ENCODE results near the gene ADGRG4. TPM values are rescaled to one million over a fixed set of nuclear protein-coding genes. Genes with fewer than 3 reads are reported as not detected.

ADGRG4 gene
- total RNA-seq, 1 experiment from 2014 or later = not detected

DNA sequence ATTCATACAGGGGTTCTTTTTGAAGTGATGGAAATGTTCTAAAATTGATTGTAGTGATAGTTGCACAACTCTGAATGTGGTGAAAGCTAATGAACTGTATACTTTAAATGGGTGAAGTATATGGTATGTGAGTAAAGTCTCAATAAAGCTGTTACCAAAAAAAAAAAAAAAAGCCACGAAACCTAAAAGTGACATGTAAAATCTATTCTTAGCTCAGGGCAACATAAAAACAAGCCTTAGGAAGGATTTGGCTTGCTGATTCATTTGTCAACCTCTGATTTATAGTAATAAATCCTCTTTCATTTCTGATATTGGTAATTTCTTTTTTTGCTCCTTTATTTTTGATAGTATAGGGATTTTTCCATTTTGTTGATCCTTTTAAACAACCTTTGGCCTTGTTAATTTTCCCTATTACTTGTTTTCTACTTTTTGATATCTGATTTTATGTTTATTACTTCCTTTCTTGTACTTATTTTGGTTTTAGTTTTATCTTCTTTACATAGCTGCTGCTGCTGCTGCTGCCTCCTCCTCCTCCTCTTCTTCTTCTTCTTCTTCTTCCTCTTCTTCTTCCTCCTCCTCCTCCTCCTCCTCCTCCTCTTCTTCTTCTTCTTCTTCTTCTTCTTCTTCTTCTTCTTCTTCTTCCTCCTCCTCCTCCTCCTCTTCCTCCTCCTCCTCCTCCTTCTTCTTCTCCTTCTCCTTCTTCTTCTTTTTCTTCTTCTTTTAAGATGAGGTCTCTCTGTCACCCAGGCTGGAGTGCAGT is 79.4 kb downstream of the ADGRG4 start:
- H3K4me2 ChIP-seq (ENCODE audit: low read depth, low read length, poor library complexity, severe bottlenecking) = no peak overlapping the region
- no peaks in the 10 kb centered on the region for H3K9me2 ChIP-seq (replicated peaks; ENCODE audit: insufficient read depth, low read length)
- no peaks in the 10 kb centered on the region for H3K9me3 ChIP-seq (ENCODE audit: low read length)
- no peaks in the 10 kb centered on the region for H3K79me2 ChIP-seq (ENCODE audit: low read length)
- H3K27me3 ChIP-seq (ENCODE audit: low read length) = no peaks in the 10 kb centered on the region
- H3K9ac ChIP-seq (ENCODE audit: low read length) = no peak overlapping the region
- H3K36me3 ChIP-seq (ENCODE audit: insufficient read depth, low read length) = no peaks in the 10 kb centered on the region
- H4K20me1 ChIP-seq (ENCODE audit: insufficient read depth, low read depth, low read length) = no peaks in the 10 kb centered on the region
- H2AFZ ChIP-seq (ENCODE audit: low read length) = no peak overlapping the region
- H3K27ac ChIP-seq (ENCODE audit: low read length) = no peak overlapping the region
- no peaks in the 10 kb centered on the region for H3K4me1 ChIP-seq (ENCODE audit: low read length)
- no peak overlapping the region for H3K4me3 ChIP-seq (ENCODE audit: low read length)
- no peak for DNase-seq

DNA sequence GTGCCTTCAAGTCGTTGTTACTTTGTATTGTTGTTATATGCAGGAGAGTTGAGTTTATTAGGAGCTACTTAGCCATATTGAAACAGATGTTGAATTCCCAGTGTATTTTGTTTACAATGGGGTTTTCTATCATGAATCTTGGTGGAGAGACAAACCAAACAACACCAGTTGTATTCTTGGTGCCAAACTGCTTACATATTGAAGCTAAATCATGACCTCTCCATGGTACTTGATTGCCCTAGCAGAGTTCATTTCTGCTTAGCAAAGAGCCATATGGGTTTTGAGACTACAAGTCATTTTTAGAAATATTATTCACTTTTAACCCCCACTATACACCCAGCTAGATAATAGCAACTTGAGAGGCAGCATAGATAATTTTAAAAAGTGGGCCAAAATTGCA is 85.4 kb downstream of the ADGRG4 start:
- H3K4me2 ChIP-seq (ENCODE audit: low read depth, low read length, poor library complexity, severe bottlenecking) = no peak overlapping the region
- H3K9me3 ChIP-seq (ENCODE audit: low read length) = no peaks in the 10 kb centered on the region
- DNase-seq = no peak
- H2AFZ ChIP-seq (ENCODE audit: low read length) = no peak overlapping the region
- H3K9ac ChIP-seq (ENCODE audit: low read length) = no peak overlapping the region
- no peaks in the 10 kb centered on the region for H4K20me1 ChIP-seq (ENCODE audit: insufficient read depth, low read depth, low read length)
- H3K27me3 ChIP-seq (ENCODE audit: low read length) = no peaks in the 10 kb centered on the region
- H3K27ac ChIP-seq (ENCODE audit: low read length) = no peak overlapping the region
- H3K9me2 ChIP-seq (replicated peaks; ENCODE audit: insufficient read depth, low read length) = no peaks in the 10 kb centered on the region
- H3K36me3 ChIP-seq (ENCODE audit: insufficient read depth, low read length) = no peaks in the 10 kb centered on the region
- H3K4me3 ChIP-seq (ENCODE audit: low read length) = no peak overlapping the region
- H3K4me1 ChIP-seq (ENCODE audit: low read length) = no peaks in the 10 kb centered on the region
- no peaks in the 10 kb centered on the region for H3K79me2 ChIP-seq (ENCODE audit: low read length)

DNA sequence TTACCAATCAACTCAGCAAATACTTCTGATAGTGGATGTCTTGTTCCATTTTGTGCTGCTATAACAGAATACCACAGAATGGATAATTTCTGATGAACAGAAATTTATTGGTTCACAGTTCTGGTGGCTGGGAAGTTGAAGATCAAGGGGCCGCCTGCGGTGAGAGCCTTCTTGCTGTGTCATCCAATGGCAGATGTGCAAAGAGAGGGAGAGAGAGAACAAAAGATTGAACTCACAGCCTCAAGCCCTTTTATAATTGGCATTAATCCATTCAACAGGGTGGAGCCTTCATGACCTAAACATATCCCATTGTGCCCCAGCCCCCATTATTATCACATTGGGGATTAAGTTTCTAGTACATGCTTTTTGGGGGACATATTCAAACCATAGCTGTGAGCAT is 86.1 kb downstream of the ADGRG4 start:
- H3K4me3 ChIP-seq (ENCODE audit: low read length) = no peak overlapping the region
- no peak overlapping the region for H3K27ac ChIP-seq (ENCODE audit: low read length)
- H3K9me2 ChIP-seq (replicated peaks; ENCODE audit: insufficient read depth, low read length) = no peaks in the 10 kb centered on the region
- H3K4me2 ChIP-seq (ENCODE audit: low read depth, low read length, poor library complexity, severe bottlenecking) = no peak overlapping the region
- H3K36me3 ChIP-seq (ENCODE audit: insufficient read depth, low read length) = no peaks in the 10 kb centered on the region
- no peaks in the 10 kb centered on the region for H3K27me3 ChIP-seq (ENCODE audit: low read length)
- H2AFZ ChIP-seq (ENCODE audit: low read length) = no peak overlapping the region
- no peaks in the 10 kb centered on the region for H4K20me1 ChIP-seq (ENCODE audit: insufficient read depth, low read depth, low read length)
- H3K4me1 ChIP-seq (ENCODE audit: low read length) = no peaks in the 10 kb centered on the region
- H3K9me3 ChIP-seq (ENCODE audit: low read length) = no peaks in the 10 kb centered on the region
- no peak overlapping the region for H3K9ac ChIP-seq (ENCODE audit: low read length)
- no peaks in the 10 kb centered on the region for H3K79me2 ChIP-seq (ENCODE audit: low read length)
- no peak for DNase-seq

DNA sequence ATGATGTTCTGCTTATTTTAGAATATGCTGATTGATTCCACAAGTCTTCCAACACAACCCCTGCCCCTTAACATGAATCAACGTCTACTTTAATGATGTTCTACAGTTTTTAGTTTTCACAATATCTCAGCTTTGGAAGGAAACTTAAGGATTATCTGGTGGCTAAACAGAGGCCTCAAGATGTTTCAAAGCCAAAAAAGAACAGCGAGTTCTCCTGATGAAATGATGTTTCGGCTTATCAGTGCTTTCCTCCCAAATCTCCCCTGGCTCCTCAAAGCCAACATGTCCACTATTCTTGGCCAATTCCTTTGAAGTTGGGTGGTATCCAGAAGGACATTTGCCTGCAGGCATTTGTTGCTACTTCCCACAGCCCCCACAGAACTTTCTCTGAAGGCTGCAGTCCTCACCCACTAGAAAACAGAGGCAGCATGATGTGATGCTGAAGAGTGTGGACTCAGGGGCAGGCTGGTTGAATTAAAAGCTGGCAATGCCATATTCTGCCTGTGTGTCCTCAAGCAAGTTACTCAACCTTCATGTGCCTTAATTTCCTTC is 87.3 kb downstream of the ADGRG4 start:
- H3K4me1 ChIP-seq (ENCODE audit: low read length) = no peaks in the 10 kb centered on the region
- H3K9me2 ChIP-seq (replicated peaks; ENCODE audit: insufficient read depth, low read length) = no peaks in the 10 kb centered on the region
- H3K27me3 ChIP-seq (ENCODE audit: low read length) = no peaks in the 10 kb centered on the region
- H3K27ac ChIP-seq (ENCODE audit: low read length) = no peak overlapping the region
- no peaks in the 10 kb centered on the region for H3K79me2 ChIP-seq (ENCODE audit: low read length)
- no peak for DNase-seq
- no peak overlapping the region for H3K4me3 ChIP-seq (ENCODE audit: low read length)
- no peak overlapping the region for H2AFZ ChIP-seq (ENCODE audit: low read length)
- H3K4me2 ChIP-seq (ENCODE audit: low read depth, low read length, poor library complexity, severe bottlenecking) = no peak overlapping the region
- no peaks in the 10 kb centered on the region for H4K20me1 ChIP-seq (ENCODE audit: insufficient read depth, low read depth, low read length)
- H3K9me3 ChIP-seq (ENCODE audit: low read length) = no peaks in the 10 kb centered on the region
- H3K9ac ChIP-seq (ENCODE audit: low read length) = no peak overlapping the region
- H3K36me3 ChIP-seq (ENCODE audit: insufficient read depth, low read length) = no peaks in the 10 kb centered on the region

DNA sequence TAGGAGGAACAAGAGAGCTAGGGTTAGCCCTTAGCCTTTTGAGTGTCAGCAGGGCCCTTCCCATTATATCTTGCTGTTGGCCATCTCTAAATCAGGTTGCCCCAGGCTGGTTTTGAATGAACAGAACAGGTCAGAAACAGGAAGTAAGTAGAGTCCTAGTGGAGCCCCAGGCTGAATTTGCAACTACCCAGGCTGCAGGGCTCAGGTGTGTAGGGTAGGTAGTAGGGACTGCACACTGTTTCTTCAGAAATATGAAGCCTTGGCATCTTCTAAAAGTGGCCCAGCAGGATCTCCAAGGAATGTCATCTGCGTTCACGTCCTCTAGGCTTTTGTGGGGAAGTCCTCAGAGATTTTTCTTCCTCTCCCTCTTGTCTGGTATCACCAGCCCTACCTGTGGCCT is 90.2 kb downstream of the ADGRG4 start:
- H3K79me2 ChIP-seq (ENCODE audit: low read length) = no peaks in the 10 kb centered on the region
- H3K27me3 ChIP-seq (ENCODE audit: low read length) = no peaks in the 10 kb centered on the region
- no peak overlapping the region for H3K4me3 ChIP-seq (ENCODE audit: low read length)
- H3K9ac ChIP-seq (ENCODE audit: low read length) = no peak overlapping the region
- no peaks in the 10 kb centered on the region for H3K9me2 ChIP-seq (replicated peaks; ENCODE audit: insufficient read depth, low read length)
- H3K9me3 ChIP-seq (ENCODE audit: low read length) = no peaks in the 10 kb centered on the region
- no peak overlapping the region for H2AFZ ChIP-seq (ENCODE audit: low read length)
- H3K4me2 ChIP-seq (ENCODE audit: low read depth, low read length, poor library complexity, severe bottlenecking) = no peak overlapping the region
- no peaks in the 10 kb centered on the region for H3K36me3 ChIP-seq (ENCODE audit: insufficient read depth, low read length)
- no peak for DNase-seq
- no peaks in the 10 kb centered on the region for H3K4me1 ChIP-seq (ENCODE audit: low read length)
- H4K20me1 ChIP-seq (ENCODE audit: insufficient read depth, low read depth, low read length) = no peaks in the 10 kb centered on the region
- no peak overlapping the region for H3K27ac ChIP-seq (ENCODE audit: low read length)

DNA sequence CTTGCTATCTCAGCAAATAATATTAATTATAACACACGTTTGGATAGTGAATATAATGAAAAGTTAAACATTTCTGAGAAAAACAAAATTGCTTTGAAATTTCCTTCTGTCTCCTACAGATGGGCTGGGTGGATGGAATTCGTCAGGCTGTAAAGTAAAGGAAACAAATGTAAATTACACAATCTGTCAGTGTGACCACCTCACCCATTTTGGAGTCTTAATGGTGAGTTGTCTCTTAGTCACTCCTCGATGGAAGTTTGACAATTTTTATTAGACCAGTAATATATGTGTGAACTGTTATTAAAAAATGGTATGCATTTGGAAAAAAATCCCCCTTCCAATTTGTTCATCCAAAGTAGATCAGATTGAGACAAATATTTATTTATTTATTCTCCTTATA is 94.5 kb downstream of the ADGRG4 start:
- Histone ChIP-seq H3K27ac (ENCODE audit: low read length) (no peak overlapping the region), H3K4me3 (ENCODE audit: low read length) (no peak overlapping the region), H3K9ac (ENCODE audit: low read length) (no peak overlapping the region), H3K4me1 (ENCODE audit: low read length) (no peaks in the 10 kb centered on the region), H3K4me2 (ENCODE audit: low read depth, low read length, poor library complexity, severe bottlenecking) (no peak overlapping the region), H3K9me3 (ENCODE audit: low read length) (no peaks in the 10 kb centered on the region), H3K79me2 (ENCODE audit: low read length) (no peaks in the 10 kb centered on the region), H3K9me2 (replicated peaks; ENCODE audit: insufficient read depth, low read length) (no peaks in the 10 kb centered on the region), H2AFZ (ENCODE audit: low read length) (no peak overlapping the region), H4K20me1 (ENCODE audit: insufficient read depth, low read depth, low read length) (no peaks in the 10 kb centered on the region), H3K27me3 (ENCODE audit: low read length) (no peaks in the 10 kb centered on the region), H3K36me3 (ENCODE audit: insufficient read depth, low read length) (no peaks in the 10 kb centered on the region)
- no peak for DNase-seq

DNA sequence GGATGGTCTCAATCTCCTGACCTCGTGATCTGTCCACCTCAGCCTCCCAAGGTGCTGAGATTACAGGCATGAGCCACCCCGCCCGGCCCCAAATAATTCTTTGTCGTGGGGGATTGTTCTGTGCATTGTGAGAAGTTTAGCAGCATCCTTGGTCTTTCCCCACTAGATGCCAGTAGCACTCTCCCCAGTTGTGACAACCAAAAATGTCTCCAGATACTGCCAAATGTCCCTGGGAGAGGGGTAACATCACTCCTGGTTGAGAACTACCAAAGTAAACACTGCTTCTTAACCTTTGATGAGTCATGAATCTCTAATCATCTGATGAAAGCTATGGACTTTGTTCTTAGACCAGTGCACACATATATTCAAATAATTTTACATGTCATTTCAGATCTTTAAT is 96.2 kb downstream of the ADGRG4 start:
- Histone ChIP-seq H3K36me3 (ENCODE audit: insufficient read depth, low read length) (no peaks in the 10 kb centered on the region), H3K4me3 (ENCODE audit: low read length) (no peak overlapping the region), H3K4me1 (ENCODE audit: low read length) (no peaks in the 10 kb centered on the region), H2AFZ (ENCODE audit: low read length) (no peak overlapping the region), H3K9ac (ENCODE audit: low read length) (no peak overlapping the region), H3K79me2 (ENCODE audit: low read length) (no peaks in the 10 kb centered on the region), H3K27me3 (ENCODE audit: low read length) (no peaks in the 10 kb centered on the region), H3K9me2 (replicated peaks; ENCODE audit: insufficient read depth, low read length) (no peaks in the 10 kb centered on the region), H3K27ac (ENCODE audit: low read length) (no peak overlapping the region), H3K9me3 (ENCODE audit: low read length) (no peaks in the 10 kb centered on the region), H3K4me2 (ENCODE audit: low read depth, low read length, poor library complexity, severe bottlenecking) (no peak overlapping the region), H4K20me1 (ENCODE audit: insufficient read depth, low read depth, low read length) (no peaks in the 10 kb centered on the region)
- DNase-seq = no peak

DNA sequence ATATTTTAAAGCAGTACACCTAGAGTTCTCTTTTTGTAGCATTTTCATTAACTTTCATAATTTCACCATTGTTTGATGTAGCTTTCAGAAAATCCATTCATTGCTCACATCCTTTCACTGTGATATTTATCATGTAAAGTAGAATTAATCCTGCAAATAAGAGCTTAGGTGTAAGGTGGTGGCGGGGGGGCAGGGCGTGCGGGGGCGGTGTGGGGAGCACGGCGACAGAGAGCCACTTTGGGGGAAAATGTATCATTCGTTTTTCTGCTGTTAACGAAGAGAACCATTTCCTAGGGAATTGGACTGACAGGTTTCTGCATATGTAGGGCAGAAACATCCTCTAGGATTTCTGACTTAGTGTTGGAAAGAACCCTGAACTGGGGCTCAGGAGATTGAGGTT is 104.4 kb downstream of the ADGRG4 start:
- Histone ChIP-seq H3K4me1 (ENCODE audit: low read length) (no peaks in the 10 kb centered on the region), H3K9ac (ENCODE audit: low read length) (no peak overlapping the region), H3K9me2 (replicated peaks; ENCODE audit: insufficient read depth, low read length) (no peaks in the 10 kb centered on the region), H3K79me2 (ENCODE audit: low read length) (no peaks in the 10 kb centered on the region), H3K36me3 (ENCODE audit: insufficient read depth, low read length) (no peaks in the 10 kb centered on the region), H3K9me3 (ENCODE audit: low read length) (no peaks in the 10 kb centered on the region), H3K4me3 (ENCODE audit: low read length) (no peak overlapping the region), H2AFZ (ENCODE audit: low read length) (no peak overlapping the region), H3K27me3 (ENCODE audit: low read length) (no peaks in the 10 kb centered on the region), H3K27ac (ENCODE audit: low read length) (no peak overlapping the region), H3K4me2 (ENCODE audit: low read depth, low read length, poor library complexity, severe bottlenecking) (no peak overlapping the region), H4K20me1 (ENCODE audit: insufficient read depth, low read depth, low read length) (no peaks in the 10 kb centered on the region)
- DNase-seq = no peak

All from Karpas-422 (cell line).